GM18498 (cell line): ENCODE measurements around the gene FGF1.

ENCODE experiments used
- ATAC-seq: cut with Tn5 transposase; IDR thresholded peaks from one replicate; pipeline ENCODE4 v1.9.1; 2021; ENCODE audit warnings: mild to moderate bottlenecking, moderate library complexity; ENCODE audit not compliant: unreplicated experiment

The FGF1 gene

GRCh38 chr5:142614054-142614453, 71.8 kb downstream of the FGF1 start:
- no peak for ATAC-seq

DNA sequence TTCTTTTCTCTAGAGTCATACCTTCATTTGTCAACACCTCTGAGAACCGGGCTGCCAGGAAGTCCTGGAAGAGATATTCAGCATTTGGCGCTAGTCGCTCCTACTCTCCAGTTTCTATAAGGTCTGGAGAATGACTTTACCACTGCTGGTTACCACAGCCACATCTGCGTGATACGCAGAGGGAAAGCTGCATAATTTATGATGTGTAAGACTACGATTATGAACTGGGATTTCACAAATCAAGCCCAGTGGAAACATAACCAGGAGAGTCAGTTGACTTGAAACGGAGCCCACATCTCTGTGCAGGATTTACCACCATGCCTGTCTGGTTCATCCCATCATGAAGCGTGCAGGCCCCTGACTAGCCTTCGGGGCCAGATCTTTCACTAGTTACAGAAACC, 72.6 kb downstream of the FGF1 start:
- no peak for ATAC-seq

- ATAC-seq, result no peak
These were observed 73.2 kb downstream of the FGF1 start for GRCh38 chr5:142612494-142613270.

DNA sequence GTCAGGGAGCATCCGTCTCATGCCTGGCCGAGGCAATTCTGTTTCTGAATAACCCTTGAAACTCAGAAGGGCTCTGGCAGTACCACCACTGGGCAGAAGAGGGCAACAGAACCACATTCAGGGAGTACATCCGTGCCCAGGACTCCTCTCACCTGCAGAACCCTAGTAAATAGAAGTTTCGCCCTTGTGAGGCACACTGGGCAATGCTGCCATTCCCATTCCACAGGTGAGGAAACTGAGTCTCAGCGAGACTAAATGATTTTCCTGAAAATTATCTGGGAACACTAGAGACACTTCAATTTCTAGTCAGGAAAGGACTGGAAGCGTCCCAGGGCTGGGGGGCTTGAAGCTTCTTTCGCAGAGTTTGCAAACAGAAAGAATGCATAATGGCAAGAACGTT, 74.7 kb downstream of the FGF1 start:
- ATAC-seq, result peak; percentile 96

DNA sequence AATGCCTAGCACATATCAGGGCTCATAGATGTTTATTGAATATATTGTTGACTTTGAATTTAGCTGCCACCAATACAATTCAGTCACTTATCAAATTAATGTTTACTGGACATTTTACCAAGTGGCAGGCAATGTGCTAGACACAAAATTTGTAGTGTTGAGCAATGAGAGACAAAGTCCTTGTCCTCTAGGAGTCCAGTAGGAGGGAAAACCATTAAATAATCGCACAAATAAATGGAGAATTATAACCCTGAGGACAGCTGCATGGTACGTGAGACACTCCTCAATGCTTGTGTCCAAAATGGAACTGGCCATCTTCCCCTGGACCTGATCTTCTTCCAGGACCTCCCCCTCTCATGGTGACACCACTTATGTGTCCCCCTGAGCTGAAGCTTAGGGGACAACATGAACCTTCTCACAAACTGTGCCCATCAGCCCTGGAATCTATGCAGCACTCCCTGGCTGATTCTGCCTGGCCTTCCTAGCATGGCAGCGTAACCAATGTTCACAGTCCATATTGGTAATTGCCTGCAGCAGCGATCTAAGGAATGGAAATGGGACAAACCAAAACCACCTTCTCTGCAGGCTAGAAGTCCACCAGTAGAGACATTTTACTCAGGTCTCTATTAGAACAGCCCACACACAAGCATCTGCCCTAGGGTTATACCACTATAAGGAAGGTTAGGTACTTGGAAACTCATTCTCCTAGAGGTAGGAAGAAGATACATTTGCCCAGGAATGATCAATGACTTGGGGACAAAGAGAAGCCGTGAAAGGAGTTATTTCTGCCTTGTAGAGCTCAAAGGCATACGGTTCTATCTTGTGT, 75.5 kb downstream of the FGF1 start:
- ATAC-seq, result no peak

- ATAC-seq, result no peak
These were observed 76.7 kb downstream of the FGF1 start for GRCh38 chr5:142609142-142609541.

DNA sequence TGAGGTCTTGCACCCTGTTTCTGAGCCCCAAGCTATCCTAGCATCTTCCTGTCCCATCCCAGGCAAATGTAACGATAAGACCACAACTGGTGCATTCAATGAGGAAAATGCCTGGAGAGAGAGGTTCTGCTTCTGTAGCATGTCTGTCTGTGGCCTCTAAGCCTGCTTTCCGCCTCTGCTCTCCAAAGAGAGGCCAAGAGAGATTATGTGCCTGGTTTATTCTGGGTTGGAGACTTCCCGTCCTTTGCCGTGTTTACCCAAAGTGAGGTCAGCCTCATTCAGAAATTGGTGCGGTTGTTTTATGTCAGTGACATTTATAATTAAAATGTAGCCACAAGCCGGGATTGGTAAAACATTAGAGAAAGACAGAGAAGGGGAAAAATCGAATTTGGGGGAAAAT, 77.8 kb downstream of the FGF1 start:
- no peak for ATAC-seq

GRCh38 chr5:142605611-142606010, 80.3 kb downstream of the FGF1 start:
- ATAC-seq, result no peak

- no peak for ATAC-seq
These were observed 83.1 kb downstream of the FGF1 start for GRCh38 chr5:142602720-142603245.

GRCh38 chr5:142601432-142601831, 84.5 kb downstream of the FGF1 start:
- no peak for ATAC-seq

- ATAC-seq, result no peak
These were observed 85.1 kb downstream of the FGF1 start for GRCh38 chr5:142600611-142601358.

- ATAC-seq, result no peak
These were observed 85.8 kb downstream of the FGF1 start for GRCh38 chr5:142600092-142600491.

- no peak for ATAC-seq
These were observed 87.6 kb downstream of the FGF1 start for GRCh38 chr5:142598338-142598700.

DNA sequence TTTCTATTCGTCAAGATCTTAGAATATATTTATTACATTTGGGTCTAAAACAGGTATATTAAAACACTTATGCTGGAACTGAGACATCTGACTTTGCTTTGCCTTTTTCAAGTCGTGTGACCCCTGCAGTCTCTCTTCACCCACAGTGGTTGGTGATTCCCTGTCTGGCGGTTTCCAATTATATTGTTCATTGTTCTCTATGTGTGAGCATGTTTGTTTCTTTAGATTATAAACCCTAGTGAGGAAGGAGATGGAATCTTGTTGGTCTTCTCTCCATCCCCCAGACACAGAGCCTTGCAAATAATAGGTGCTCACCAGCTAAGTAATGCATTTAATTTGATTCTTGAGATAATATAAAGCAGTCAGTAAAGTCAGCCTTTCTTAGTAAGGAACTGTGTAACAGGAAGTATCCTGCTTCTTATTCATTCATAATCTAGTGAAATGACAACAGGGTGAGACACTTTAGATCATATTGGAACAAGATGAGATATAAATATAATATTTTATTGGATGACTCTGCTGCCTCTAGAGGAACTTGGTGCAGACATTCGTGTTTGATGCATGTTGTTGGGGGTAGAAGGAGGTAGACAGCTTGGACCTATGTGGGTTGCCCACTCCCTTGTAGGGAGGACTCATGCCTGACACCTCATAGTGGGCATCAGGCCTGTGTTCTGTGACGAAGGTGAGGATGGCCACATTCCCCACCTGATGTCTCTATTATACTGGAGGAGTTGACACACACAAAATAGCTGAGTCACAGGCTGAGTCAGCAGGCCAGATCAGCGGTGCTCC, 88.1 kb downstream of the FGF1 start:
- no peak for ATAC-seq

DNA sequence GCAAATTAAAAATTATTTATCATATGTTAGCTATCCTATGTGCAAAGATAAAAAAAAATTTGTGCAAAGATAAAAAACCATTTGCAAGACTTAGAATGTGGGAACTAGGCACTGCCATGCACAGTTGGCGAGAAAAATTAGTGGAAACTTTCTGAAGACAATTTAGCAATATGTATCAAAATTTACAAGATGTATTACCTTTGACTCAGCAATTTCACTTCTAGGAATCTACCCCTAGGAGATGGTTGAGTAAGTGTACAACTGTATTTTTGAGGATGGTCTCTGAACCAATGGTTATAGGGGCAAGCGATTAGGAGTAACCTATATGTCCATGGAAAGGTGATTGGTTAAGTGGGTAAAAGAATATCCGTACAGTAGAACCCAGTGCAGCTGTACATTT, 88.9 kb downstream of the FGF1 start:
- no peak for ATAC-seq

- ATAC-seq, result no peak
These were observed 93.5 kb downstream of the FGF1 start for GRCh38 chr5:142592365-142592764.

GRCh38 chr5:142590451-142591231, 95.2 kb downstream of the FGF1 start:
- no peak for ATAC-seq

DNA sequence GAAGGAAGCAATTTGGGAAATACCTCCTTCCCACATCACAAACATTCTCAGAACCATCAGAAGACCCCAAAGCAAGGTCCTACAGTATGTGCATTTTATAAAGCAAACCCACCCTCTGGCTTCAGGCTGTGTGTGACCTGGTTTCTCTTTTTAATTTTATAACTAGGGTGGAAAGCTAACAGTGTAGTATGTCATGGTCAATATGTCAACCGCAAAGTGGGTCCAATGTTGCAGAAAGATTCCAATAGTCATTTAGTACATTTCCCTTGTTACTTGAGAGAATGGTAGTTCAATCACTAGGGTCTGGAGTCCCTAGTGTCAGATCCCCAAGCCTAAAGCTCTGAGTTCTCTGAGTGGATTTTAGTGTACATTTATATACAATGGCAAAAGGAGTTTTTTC, 96.2 kb downstream of the FGF1 start:
- ATAC-seq, result no peak

GRCh38 chr5:142587354-142587965, 98.4 kb downstream of the FGF1 start:
- no peak for ATAC-seq
